CD4-positive, alpha-beta T cell treated with Interleukin-17A for 4 hours (primary cell): ENCODE results near the gene PMS2.
"Not testable (repeated sequence)": the region's sequence is repeated elsewhere in the genome, so short reads cannot be mapped to it uniquely, and the experiment has no call there.

Experiments
- DNase-seq: peaks from one replicate; pipeline ENCODE4 v3.0.0-alpha.2; 2020; ENCODE audit warnings: mixed read lengths

PMS2 gene, protein sequence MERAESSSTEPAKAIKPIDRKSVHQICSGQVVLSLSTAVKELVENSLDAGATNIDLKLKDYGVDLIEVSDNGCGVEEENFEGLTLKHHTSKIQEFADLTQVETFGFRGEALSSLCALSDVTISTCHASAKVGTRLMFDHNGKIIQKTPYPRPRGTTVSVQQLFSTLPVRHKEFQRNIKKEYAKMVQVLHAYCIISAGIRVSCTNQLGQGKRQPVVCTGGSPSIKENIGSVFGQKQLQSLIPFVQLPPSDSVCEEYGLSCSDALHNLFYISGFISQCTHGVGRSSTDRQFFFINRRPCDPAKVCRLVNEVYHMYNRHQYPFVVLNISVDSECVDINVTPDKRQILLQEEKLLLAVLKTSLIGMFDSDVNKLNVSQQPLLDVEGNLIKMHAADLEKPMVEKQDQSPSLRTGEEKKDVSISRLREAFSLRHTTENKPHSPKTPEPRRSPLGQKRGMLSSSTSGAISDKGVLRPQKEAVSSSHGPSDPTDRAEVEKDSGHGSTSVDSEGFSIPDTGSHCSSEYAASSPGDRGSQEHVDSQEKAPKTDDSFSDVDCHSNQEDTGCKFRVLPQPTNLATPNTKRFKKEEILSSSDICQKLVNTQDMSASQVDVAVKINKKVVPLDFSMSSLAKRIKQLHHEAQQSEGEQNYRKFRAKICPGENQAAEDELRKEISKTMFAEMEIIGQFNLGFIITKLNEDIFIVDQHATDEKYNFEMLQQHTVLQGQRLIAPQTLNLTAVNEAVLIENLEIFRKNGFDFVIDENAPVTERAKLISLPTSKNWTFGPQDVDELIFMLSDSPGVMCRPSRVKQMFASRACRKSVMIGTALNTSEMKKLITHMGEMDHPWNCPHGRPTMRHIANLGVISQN

DNA sequence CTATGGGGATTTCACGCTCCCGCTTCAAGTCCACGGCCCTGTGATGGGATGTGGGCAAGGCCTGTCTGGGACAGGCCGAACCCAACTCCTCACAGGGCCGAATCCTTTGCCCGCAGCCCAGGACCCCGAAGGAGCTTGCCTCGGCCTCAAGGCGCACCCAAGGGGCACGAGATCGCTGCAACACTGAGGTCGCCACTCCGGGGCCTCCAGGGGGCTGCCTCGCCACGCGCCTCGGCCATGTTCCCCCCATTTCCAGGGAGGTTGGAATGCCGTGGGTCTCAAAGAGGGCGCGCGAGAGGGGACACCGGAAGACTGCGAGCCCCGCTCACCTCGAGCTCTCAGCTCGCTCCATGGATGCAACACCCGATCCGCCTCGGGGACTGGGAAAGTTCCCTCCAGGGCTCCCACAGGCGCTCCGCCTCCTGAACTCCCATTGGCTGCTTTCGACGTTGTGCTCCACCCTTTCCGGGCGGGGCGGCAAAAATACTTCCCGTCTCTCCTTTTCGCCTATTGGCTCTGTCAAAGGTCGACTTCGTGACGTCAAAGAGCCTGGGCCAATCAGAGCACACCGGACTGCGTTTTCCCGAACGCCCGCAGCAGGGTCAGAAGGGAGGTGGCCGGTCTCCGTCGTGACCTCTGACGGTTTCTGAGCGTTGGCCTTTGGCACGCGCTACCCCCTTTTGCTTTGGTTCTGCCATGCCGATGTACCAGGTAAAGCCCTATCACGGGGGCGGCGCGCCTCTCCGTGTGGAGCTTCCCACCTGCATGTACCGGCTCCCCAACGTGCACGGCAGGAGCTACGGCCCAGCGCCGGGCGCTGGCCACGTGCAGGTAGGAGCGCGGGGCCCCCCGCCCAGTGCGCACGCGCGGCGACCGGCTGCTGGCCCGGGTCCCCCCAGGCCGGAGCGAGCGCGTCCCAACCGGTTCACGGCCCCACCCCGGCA is at the start of gene PMS2, which contains the start of gene AIMP2:
Gene PMS2, minus strand, starts transcription at position 382 of the 944 bp plus-strand sequence. Its CDS starts 30 bp downstream, at position 352.
Gene AIMP2, plus strand, starts transcription at position 605 of the 944 bp plus-strand sequence. Its CDS starts 92 bp downstream, at position 697.
- peak; percentile 95 for DNase-seq

DNA sequence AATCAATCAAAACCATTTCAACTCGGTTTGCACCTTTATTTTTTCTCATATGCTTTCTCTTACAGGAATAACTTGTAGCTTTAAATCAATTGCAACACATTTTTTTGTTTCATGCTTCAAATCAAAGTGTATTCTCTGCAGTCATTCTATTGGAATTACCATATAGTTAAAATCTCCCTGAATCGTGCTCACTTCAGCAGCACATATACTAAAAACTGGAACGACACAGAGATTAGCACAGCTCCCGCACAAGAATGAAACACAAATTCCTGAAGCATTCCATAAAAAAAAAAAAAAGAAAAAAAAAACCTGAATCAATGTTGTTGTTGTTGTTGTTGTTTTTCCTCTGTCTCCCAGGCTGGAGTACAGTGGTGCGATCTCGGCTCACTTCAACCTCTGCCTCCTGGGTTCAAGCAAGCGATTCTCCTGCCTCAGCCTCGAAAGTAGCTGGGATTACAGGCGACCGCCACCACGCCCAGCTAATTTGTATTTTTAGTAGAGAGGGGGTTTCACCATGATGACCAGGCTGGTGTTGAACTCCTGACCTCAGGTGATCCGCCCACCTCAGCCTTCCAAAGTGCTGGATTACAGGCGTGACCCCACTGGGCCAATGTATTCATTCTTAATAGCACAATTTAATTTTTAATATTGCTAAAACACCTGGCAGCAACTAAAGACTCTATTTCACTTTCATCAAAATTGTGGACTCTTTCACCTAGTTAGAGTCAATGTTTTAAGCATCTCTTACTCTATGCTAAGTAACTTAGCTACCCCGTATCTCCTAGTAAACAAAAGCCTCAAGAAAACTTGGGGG is 48.7 kb upstream of the PMS2 start:
- DNase-seq, result no peak

DNA sequence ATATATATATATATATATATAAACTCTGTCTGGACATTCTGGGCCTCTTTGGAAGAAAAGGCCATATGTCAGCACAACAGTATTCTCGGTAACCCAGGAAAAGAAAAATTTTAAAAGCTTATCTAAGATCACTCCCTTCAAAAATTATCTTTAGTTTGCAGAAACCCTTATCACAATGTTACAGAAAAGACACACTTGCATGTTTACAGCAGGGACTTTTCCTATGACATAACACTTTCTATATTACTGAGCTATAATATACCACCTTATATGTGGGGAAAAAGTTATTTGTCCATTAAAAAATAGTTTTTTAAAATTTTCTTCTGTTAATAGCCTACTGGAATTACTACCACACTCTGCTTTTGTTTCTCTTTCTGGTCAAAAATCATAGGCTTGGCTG is 47.8 kb upstream of the PMS2 start:
- DNase-seq, result no peak

DNA sequence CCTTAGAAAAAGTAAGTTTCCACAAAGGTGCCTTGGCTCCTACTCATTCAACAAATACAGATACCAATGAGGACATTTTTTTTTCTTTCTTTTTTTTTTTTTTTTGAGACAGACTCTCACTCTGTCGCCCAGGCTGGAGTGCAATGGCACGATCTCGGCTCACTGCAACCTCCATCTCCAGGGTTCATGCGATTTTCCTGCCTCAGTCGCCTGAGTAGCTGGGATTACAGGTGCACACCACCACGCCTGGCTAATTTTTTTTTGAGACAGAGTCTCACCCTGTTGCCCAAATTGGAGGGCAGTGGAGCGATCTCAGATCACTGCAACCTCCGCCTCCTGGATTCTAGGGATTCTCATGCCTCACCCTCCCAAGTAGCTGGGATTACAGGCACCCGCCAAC is 42.3 kb upstream of the PMS2 start:
- not testable (repeated sequence) for DNase-seq

DNA sequence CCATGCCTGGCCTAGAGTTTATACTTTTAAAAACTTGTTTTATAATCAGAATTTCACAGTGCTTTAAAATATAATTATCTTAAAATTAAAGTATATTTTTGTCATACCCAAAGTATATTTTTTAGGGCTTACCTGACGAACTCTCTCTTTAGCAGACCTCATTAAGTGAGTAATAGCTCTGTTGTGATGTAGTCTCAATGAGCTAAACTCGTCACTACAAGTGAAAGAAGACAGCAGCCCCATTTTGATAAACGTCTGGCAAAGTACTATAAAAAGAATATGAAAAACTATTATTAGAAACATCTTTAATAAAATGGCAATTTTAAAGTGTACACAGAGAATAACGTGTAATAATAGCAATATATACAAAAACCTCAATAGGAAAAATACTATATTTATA is 40.9 kb upstream of the PMS2 start:
- DNase-seq, result no peak

DNA sequence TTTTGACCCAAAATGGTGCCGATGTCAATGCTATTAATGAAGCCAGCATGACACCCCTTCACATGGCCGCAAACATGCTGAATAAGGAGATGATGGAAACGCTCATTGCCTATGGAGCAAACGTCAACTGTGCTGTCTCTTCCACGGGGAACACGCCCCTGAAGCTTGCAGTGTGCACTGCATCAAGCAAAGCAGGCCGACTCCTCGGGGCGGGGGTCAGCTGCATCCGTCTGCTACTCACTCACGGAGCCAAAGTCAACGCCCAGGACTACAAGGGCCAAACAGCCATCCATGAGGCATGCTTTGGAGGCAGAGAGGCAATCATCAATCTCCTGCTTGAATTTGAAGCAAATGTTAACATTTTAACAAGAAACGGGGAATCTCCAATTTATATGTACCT is 26.8 kb upstream of the PMS2 start:
- DNase-seq, result no peak

DNA sequence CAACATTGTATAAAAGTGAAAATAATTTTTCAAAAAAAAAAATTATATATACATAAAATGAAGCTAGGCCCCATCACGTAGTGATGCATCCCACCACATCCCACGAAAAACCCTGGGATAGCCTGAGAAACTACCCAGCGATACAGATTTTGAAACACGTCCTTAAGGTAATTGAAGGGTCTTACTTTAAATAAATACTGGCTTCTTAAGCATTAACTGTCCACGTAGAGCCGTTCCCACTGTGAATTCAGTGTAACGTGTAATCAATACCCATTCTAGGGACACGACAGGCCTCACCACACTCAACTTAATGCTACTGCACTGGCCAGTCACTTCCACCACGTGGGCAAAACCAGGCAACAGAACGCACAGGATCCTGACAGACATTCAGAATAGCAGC is 26.3 kb upstream of the PMS2 start:
- DNase-seq, result no peak

DNA sequence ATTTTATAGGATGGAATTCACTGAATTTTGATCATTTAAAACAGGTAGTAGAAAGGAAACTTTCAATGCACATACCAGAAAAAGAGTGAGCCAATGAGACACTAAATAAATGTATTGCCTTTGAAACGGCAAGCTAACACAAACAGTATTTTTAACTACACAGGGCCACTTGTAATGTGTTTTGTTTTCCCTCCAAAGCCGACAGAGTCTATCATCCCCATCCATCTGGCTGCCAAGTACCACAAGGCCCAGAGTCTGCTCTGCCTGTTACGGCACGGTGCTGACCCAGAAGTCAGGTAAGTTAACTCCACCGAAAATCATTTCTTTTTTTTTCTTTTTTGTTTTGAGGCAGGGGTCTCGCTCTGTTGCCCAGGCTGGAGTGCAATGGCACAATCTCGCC is 23.8 kb upstream of the PMS2 start:
- DNase-seq, result no peak

DNA sequence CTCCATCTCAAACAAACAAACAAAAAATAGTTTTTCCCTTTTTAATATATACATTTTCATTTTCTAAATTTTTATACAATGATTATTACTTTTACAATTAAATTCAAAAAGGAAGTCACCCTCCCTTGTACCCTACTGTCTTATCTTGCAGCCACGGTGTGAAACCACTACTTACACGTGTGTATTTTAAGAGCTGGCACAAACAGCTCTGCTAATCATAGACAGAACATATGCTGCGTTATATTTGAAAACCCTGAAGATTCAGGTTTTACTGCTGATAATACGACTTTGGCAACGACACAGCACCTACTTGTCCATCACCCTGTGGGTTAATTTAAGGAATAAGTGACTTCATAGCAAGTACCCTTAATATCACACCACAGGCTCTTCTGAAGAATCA is 23.3 kb upstream of the PMS2 start:
- DNase-seq, result no peak

DNA sequence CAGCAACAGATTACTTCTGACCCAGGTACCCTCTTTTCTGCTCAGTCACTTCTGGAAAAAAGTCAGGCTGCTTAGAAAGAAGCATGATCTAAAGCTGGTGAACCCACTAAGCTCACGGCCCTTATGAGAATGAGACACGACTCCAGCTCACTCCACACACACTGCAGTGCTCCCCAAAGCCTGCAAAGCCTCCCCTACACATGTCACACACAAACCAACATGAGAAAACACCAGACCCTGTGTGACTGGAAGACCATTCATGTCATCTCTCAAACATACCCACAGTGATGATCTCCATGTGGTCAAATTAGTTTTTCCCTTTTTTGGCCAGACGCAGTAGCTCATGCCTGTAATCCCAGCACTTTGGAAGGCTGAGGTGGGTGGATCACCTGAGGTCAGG is 22.7 kb upstream of the PMS2 start:
- DNase-seq, result no peak

DNA sequence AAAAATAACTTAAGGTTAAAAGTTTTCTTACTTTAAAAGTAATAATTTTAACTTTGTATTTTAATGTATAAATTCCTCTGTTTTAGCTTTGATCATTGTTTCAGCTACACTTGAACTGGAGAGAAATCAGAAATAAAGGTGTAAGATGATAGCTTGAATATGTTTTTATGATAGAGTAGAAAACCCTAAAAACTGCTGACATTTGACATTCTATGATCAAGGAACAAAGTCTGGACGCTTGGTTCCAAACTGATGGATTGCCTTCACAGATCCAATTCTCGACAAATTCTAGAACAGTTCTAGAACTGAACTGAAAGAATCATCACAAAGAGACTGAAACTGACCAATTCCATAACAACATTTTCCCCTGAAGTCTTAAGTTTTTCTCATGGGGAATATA is 22.1 kb upstream of the PMS2 start, which contains the start of gene ANKRD61:
Gene ANKRD61, plus strand, starts transcription at position 389 of the 400 bp plus-strand sequence. Its CDS starts 0 bp downstream, at position 389.
- DNase-seq, result no peak

DNA sequence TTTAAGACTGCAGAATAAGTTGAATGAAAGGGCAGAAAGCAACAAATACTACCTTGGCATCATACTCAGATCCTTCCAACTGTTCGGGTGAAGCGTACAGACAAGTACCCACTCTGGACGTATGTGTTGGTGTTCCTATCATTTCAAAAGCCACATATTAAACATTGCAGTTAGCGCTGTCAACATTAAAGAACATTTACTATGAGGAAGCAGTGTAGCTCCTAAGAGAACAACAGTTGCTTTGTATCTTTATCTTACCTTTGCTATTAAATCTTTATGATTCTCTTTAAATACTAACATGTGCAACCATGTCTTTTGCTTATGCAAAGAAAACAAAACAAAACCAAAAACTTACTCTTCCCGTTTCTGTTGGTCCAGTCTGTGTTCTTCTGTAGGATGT is 19.7 kb upstream of the PMS2 start:
- DNase-seq, result no peak

DNA sequence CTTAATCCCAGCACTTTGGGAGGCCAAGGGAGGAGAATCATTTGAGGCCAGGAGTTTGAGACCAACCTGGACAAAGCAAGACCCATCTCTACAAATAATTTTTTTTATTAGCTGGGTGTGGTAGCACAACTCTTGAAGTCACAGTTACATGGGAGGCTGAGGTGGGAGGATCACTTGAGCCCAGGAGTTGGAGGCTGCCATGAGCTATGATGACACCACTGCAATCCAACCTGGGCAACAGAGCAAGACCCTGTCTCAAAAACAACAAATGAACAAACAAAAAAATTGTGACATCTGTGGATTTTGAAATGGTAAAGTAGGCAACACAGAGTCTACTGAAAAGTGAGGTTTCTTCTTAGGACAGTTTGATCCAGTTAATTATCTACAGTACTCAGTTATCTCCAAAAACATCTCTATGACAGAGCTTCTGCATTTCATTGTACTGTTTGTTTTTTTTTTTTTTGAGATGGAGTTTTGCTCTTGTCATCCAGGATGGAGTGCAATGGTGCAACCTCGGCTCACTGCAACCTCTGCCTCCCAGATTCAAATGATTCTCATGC is 19.0 kb upstream of the PMS2 start:
- DNase-seq, result no peak

DNA sequence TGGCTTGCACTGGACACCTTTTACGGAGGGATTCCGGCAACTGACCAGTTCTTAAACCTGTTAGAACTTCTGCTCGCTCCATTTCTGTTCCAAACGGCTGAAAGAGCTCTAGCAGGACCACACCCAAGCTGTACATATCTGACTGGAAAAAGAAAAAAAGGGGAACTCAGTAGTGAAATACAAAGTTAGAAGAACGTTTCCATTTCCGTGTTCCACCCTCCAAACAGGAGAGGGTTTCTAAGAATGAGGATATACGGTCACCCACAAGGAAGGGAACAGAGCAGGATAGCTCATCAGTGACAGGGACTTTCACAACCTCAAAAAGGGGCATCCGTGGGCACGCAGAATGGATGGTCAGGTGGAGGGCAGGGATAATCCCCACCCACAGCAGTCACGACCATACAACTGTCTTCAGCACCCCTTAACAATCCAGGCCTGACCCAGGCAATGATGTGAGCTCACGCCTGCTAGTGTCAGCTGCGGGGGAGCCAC is 18.0 kb upstream of the PMS2 start:
- DNase-seq, result no peak

DNA sequence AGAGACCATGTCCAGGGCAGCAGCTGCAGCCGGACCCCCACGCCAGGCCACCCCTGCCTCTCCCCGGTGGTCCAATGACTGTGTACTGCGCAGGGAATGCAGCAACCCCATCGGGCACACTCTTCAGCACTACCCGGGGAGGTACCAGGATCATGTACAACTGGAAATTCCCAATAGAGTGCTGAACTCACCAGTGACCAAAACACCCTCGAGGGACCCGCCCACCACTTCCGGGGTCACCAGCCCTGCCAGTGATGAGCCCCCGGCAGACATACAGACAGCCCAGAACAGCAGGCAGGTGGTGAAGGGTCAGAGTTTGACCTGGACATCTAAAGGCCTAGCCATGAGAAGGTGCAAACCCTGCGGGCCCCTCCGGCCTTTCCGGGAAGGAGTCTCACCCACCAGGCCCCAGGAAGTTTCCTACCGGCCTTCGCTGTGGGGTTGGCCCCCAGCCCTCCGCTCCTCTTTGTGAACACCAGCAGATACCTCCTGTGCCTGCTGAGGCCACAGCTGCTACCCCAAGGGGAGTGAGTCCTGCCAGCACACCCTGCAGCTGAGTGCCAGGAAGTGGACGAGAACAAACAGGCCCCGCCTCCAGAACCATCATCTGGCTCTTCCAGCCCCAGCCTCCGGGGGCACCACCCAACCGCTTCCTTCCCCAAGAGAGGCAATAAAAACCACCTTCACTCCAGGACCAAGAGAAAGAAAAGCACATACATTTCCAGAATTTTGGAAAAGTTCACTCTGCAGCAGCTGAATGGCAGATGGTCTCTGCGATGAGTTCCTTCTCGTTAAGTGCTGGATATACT is 17.4 kb upstream of the PMS2 start:
- DNase-seq, result peak; percentile 84

DNA sequence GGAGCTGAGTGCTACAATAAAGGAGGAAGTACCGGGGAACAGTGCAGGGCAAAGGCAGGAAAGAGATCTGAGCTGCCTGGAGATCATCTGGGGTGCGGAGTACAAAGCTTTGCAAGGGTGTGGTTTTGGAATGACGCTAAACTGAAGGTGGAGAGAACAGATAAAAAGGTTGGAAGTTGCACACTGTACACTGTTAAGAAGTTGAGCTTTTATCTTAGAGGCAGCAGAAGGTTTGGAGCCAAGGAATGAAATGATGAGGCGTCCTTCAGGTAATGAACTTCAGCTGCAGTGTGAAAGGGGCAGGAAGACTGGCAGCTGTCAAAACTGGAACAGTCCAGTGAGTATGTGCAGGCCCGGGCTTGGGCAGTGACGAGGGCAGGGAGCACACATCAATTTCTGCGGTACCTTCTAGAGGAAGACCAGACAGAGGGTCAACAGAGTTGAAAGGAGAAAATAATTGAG is 15.2 kb upstream of the PMS2 start:
- no peak for DNase-seq

DNA sequence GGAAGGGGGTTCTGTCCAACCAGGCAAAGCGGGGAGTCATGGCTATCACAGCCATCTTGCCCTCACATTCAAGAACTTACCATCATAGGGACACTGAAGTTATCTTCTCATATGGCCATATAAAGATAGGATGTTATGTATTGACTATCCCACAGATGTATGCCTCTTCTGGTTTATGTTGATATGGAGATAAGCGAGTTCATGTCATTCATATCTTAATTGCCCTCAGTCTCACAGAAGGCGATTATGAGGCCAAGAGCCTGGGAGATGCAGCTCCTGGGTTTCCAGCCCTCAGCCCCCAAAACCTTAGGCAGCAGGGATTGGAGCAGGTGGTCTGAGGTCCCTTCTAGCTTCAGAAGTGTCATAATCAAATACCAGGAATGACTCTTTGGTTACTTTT is 13.9 kb upstream of the PMS2 start:
- DNase-seq, result no peak

DNA sequence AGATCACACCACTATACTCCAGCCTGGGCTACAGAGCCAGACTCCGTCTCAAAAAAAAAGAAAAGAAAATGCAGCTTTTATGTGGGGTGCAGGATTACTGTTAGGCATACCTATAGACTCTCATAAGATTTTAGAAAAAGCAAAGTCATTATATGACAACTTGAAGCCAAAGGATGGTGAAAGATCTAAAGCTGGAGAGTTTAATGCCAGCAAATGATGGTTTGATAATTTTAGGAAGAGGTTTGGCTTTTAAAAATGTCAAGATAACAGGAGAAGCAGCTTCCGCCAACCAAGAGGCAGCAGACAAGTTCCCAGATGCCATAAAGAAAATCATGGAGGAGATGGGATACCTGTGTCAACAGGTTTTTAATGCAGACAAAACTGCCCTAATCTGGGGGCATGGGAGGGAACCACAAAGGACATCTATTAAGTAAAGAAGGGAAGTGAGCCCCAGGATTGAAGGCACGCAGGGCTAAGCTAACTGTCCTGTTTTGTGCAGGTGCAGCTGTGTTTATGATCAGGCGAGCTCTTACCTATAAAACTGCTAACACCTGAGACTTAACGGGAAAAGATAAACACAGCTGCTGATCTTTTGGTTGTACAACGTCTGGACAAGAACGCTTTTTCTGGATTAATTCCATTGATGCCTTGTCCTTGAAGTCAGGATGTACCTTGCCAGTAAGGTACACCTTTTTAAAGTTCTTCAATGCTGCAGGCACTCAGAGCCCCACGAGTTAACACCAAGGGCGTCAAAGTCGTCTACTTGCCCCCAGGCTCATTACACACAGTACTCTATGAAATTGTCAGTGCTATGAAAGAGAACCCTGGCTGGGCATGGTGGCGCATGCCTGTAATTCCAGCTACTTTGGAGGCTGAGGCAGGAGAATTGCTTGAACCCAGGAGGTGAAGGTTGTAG is 11.8 kb upstream of the PMS2 start:
- no peak for DNase-seq

DNA sequence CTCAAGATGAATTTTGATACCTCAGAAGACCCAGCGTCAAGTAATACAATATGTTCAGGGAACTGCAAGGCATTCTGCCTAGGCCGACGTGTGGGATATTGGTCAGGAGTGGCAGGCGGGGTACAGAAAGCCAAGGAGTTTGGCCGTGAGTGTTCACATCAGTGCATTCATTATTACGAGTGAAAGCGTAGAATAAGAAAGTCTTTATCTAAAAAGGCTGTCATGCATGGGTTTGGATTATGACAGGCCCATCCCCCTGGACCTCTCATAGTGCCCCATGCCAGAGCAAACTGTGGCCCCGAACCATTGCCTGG is 7.8 kb upstream of the PMS2 start:
- DNase-seq, result no peak
